Uterus (tissue), 2 donors: ENCODE measurements around the gene FOXS1.

Source experiments
- POLR2A ChIP-seq, 2 donors: fragments of 450-650 bp; IDR thresholded peaks; one replicate each; pipeline ENCODE4 v1.6.1; 2016; ENCODE audit warnings: antibody characterized with exemption in 2 of 2, mild to moderate bottlenecking in 1 of 2, moderate library complexity in 1 of 2
- TF ChIP-seq, protein P1 (sequence below), 4 experiments: fragments of 200-600 bp in 2 of 4; fragments of 450-650 bp in 2 of 4; sonication (generic) in 2 of 4; IDR thresholded peaks; one replicate each; pipeline ENCODE4 v1.5.1; 2016 to 2019; ENCODE audit warnings: antibody characterized with exemption in 4 of 4, mild to moderate bottlenecking in 2 of 4, moderate library complexity in 1 of 4

DNA sequence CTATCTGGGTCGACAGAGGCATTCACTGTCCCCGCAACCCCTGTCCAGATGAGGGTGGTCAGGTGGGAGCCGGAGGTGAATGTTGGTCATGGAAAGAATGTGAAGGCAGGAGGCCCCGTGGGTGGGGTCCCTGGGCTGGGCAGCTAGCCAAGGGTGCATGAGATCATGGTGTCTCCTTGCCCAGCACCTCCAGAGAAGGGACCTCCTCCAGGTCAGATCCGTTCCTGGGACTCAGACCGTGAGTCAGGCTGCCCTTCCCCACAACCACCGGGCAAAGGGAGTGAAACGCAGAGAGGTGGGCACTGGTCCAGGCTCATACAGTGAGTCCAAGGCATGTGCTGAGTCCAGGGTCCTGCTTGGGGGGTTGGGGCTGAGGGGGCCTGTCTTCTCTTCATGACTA is 3.5 kb downstream of the FOXS1 start:
- TF ChIP-seq, protein P1, sequence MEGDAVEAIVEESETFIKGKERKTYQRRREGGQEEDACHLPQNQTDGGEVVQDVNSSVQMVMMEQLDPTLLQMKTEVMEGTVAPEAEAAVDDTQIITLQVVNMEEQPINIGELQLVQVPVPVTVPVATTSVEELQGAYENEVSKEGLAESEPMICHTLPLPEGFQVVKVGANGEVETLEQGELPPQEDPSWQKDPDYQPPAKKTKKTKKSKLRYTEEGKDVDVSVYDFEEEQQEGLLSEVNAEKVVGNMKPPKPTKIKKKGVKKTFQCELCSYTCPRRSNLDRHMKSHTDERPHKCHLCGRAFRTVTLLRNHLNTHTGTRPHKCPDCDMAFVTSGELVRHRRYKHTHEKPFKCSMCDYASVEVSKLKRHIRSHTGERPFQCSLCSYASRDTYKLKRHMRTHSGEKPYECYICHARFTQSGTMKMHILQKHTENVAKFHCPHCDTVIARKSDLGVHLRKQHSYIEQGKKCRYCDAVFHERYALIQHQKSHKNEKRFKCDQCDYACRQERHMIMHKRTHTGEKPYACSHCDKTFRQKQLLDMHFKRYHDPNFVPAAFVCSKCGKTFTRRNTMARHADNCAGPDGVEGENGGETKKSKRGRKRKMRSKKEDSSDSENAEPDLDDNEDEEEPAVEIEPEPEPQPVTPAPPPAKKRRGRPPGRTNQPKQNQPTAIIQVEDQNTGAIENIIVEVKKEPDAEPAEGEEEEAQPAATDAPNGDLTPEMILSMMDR (IDR thresholded peaks at IDR 0.05), result no peak
- no peak for TF ChIP-seq POLR2A (IDR thresholded peaks at IDR 0.05)
